Spleen (tissue), 11 donors: ENCODE measurements around the gene COL6A3. TPM values are rescaled to one million over a fixed set of nuclear protein-coding genes. Genes with fewer than 3 reads are reported as not detected.

Source experiments
- DNase-seq: peaks from one replicate; pipeline ENCODE4 v3.0.0-alpha.2; 2020
- H3K27ac ChIP-seq, 8 donors: fragments of 200-600 bp; sonication (generic) in 7 of 8; 1 replicate in 4 of 8; 2 replicates in 4 of 8; pipeline versions ENCODE4 v1.5.0 to v1.8.0; 2016 to 2021; ENCODE audit warnings: inconsistent platforms in 4 of 8, mild to moderate bottlenecking in 4 of 8, moderate library complexity in 1 of 8
- H3K27me3 ChIP-seq, 7 donors: fragments of 200-600 bp; sonication (generic) in 6 of 7; replicated peaks in 1 of 7; 1 replicate in 4 of 7; 2 replicates in 3 of 7; pipeline versions ENCODE4 v1.5.0 to v1.8.0; 2016 to 2021; ENCODE audit warnings: inconsistent platforms in 3 of 7, mild to moderate bottlenecking in 1 of 7
- H3K36me3 ChIP-seq, 6 donors: fragments of 200-600 bp; sonication (generic) in 5 of 6; 1 replicate in 4 of 6; 2 replicates in 2 of 6; pipeline versions ENCODE4 v1.5.0 to v1.8.0; 2016 to 2021; ENCODE audit warnings: inconsistent platforms in 2 of 6
- H3K4me1 ChIP-seq, 6 donors: fragments of 200-600 bp; sonication (generic) in 5 of 6; 1 replicate in 3 of 6; 2 replicates in 3 of 6; pipeline versions ENCODE4 v1.5.0 to v1.8.0; 2016 to 2021; ENCODE audit warnings: inconsistent platforms in 3 of 6
- H3K4me3 ChIP-seq, 8 donors: fragments of 200-600 bp; sonication (generic) in 7 of 8; 1 replicate in 4 of 8; 2 replicates in 4 of 8; pipeline versions ENCODE4 v1.5.0 to v1.8.0; 2016 to 2021; ENCODE audit warnings: inconsistent platforms in 4 of 8, mild to moderate bottlenecking in 4 of 8, moderate library complexity in 2 of 8
- H3K9me3 ChIP-seq, 8 donors: fragments of 200-600 bp; sonication (generic) in 7 of 8; 1 replicate in 4 of 8; 2 replicates in 4 of 8; pipeline versions ENCODE4 v1.5.0 to v1.8.0; 2016 to 2021; ENCODE audit warnings: inconsistent platforms in 4 of 8
- CTCF ChIP-seq, 11 experiments: fragments of 200-600 bp in 7 of 11; fragments of 450-650 bp in 4 of 11; sonication (generic) in 4 of 11; IDR thresholded peaks in 8 of 11; conservative IDR thresholded peaks in 3 of 11; 1 replicate in 7 of 11; 2 replicates in 4 of 11; pipeline versions ENCODE4 v1.4.0 to v1.8.0; 2016 to 2021; ENCODE audit warnings: antibody characterized with exemption in 11 of 11, inconsistent platforms in 4 of 11, mild to moderate bottlenecking in 1 of 11
- POLR2A ChIP-seq, 3 donors: fragments of 450-650 bp; IDR thresholded peaks; one replicate each; pipeline ENCODE4 v1.5.1; 2017; ENCODE audit warnings: antibody characterized with exemption in 3 of 3, mild to moderate bottlenecking in 1 of 3
- POLR2AphosphoS5 ChIP-seq, 3 donors: sonication (generic); formaldehyde crosslinking; IDR thresholded peaks; one replicate each; pipeline ENCODE4 v1.5.1; 2017; ENCODE audit warnings: antibody characterized with exemption in 3 of 3
- WGBS, 5 donors: extraction: QIAGEN DNeasy Blood & Tissue Kit in 3 of 5; methylation state at CpG; one replicate each; pipeline versions ENCODE4 v1.1.5 to v1.1.7; 2013 to 2018; 5-methylcytosine and 5-hydroxymethylcytosine counted together
- intact Hi-C: fragments of 100-400 bp; cut with DNase I; formaldehyde crosslinking; loops from one replicate; pipeline ENCODE4 v1.15.0; 2023; ENCODE audit warnings: low total_unique reads
- polyA plus RNA-seq, 3 donors: library from polyadenylated mRNA; stranded (reverse); fragments of 200-250 nt; gene quantifications; one replicate each; pipeline ENCODE4 v1.2.1, GENCODE V29; 2013
- total RNA-seq, 7 donors: library from RNA; depleted of rRNA in 3 of 7; stranded (reverse); fragments of >200 nt in 3 of 7; fragmentation: NEBNext Ultra II Directional in 4 of 7; extraction: Animal tissue kit (Norgen Biotek cat#: 25700) in 4 of 7; gene quantifications; one replicate each; pipeline versions ENCODE4 v1.1.0 to v1.2.1, GENCODE V29; 2016 to 2021
- donor health status: healthy with polysubstance abuse.
- donor health status: DM: no; HTN: no; CAD: no; lungs with moderate emphysema.
- donor health status: DM: no; HTN: no; CAD: no.
- donor health status: Bipolar disorder and iron deficiency.
- donor health status: healthy.
- donor health status: DM: no; HTN: no; CAD: no.
- donor health status: DM: yes; HTN: yes; CAD: no.

Gene COL6A3
- total and polyA plus RNA-seq, 10 donors = 8.3 to 146 (median 65.4) TPM

DNA sequence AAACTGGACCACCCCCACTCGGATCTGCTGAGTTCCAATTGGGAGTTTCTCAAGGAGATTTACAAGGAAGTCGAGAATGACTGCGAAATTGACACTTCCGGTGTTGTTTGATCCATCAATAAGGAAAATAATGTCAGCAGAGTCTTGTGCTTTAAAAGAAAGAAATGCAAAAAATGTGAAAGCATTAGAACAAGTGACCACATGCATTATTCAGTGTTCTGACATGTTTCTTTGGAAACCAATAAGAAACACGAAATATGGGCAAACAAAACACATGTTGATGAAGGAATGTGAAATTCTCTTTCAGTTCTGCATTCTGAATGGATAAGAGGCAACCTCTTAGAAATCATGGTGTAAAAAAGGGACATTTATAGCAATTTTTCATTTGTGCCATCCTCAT lies 25.9 kb downstream of the COL6A3 start:
- Histone ChIP-seq H3K36me3 (peaks cover 0 to 6% (median 0%) of the 10 kb centered on the region in 6 donors), H3K27ac (no peak overlapping the region), H3K4me1 (no peaks in the 10 kb centered on the region), H3K27me3 (peaks cover 0 to 7% (median 0%) of the 10 kb centered on the region in 7 donors), H3K9me3 (no peaks in the 10 kb centered on the region), H3K4me3 (no peak overlapping the region)
- WGBS, 5 donors = 75 to 91% (median 86%) methylated on average over 5 of the region's 5 CpGs
- no peak for TF ChIP-seq CTCF (IDR thresholded peaks at IDR 0.05 in 8 of 11, conservative IDR thresholded peaks at IDR 0.05 in 3 of 11)
- TF ChIP-seq POLR2A (IDR thresholded peaks at IDR 0.05) = no peak
- TF ChIP-seq POLR2AphosphoS5 (IDR thresholded peaks at IDR 0.05) = no peak
- intact Hi-C loops = no loop called here
- no peak for DNase-seq

DNA sequence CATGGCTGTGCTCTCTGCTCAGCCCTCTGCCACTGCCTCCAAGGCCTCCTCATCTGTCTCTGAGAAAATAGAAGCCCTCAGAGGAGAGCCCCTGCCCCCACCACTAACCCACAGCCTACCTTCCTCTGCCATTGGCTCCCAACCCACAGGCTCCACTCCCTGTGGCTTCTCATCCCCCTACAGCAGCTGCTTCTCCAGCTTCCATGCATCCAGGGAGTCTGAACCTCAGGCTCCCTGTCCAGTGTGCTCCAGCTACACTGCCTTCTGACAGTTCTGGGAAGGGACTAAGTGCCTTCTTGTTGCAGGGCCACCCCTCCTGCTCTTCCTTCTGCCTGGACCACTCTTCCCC lies 29.3 kb downstream of the COL6A3 start:
- no peak overlapping the region for H3K27ac ChIP-seq
- H3K27me3 ChIP-seq = peaks cover 0 to 7% (median 0%) of the 10 kb centered on the region in 7 donors
- peaks cover 0 to 6% (median 0%) of the 10 kb centered on the region in 6 donors for H3K36me3 ChIP-seq
- no peaks in the 10 kb centered on the region for H3K9me3 ChIP-seq
- intact Hi-C loops = no loop called here
- no peaks in the 10 kb centered on the region for H3K4me1 ChIP-seq
- no peak for DNase-seq
- no peak overlapping the region for H3K4me3 ChIP-seq
- TF ChIP-seq CTCF (IDR thresholded peaks at IDR 0.05 in 8 of 11, conservative IDR thresholded peaks at IDR 0.05 in 3 of 11) (no peak), POLR2A (IDR thresholded peaks at IDR 0.05) (no peak), POLR2AphosphoS5 (IDR thresholded peaks at IDR 0.05) (no peak)

DNA sequence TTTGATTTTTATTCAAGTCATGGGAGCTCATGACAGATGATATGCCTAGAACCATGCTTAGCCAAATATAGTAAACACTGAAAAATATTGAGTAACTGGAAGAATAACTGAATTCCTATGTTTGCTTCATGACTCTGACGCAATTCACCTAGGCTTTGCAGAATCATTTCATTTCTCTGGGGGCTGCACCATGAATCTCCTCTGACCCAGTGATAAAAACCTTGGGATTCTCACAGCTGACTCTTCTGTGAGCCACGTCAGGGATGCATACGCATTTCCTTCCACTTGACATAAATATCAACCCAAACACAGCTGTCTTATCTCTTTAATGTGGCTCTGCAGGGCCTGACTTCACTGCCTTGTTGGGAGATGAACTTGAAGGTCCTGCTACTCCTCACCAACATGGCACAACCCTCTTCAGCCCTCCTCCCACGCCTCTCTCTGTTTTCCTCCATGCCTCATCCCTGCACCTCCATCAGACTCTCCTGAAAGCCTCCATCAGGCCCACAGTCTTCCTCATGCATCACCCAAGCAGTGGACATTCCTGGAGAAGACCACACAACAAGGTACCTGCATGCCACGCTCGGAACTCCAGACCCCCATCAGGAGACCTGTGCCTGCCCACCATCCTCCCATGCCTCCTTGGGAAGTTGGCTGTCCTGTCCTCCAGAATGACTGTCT lies 29.8 kb downstream of the COL6A3 start:
- intact Hi-C loops = no loop called here
- no peak overlapping the region for H3K27ac ChIP-seq
- H3K4me3 ChIP-seq = no peak overlapping the region
- peaks cover 0 to 6% (median 0%) of the 10 kb centered on the region in 6 donors for H3K36me3 ChIP-seq
- TF ChIP-seq POLR2A (IDR thresholded peaks at IDR 0.05) (no peak), CTCF (IDR thresholded peaks at IDR 0.05 in 8 of 11, conservative IDR thresholded peaks at IDR 0.05 in 3 of 11) (no peak), POLR2AphosphoS5 (IDR thresholded peaks at IDR 0.05) (no peak)
- H3K27me3 ChIP-seq = peaks cover 0 to 7% (median 0%) of the 10 kb centered on the region in 7 donors
- H3K9me3 ChIP-seq = no peaks in the 10 kb centered on the region
- H3K4me1 ChIP-seq = no peaks in the 10 kb centered on the region
- no peak for DNase-seq
- 73 to 87% (median 77%) methylated on average over 5 to 6 of the region's 6 CpGs for WGBS, 5 donors

DNA sequence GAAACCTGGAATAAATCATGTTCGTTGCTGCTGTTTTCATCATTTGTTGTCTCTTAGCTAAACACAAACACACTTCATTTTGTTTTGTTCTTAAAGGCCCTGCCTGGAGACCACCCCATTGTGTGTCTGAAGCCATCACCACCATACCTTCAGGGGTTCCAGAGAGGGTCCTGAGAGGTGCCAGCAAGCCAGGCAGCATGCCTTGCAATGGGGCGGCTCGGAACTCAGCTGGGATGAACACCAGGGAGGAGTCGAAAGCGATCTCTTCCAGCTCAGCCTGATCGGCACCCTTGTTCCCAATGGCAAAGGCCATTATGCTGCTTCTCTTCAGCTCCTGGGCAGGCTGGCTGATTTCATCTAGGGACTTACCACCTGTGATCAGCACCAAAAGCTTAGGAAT lies 33.2 kb downstream of the COL6A3 start:
- DNase-seq = no peak
- intact Hi-C loops = no loop called here
- H3K27me3 ChIP-seq = peaks cover 0 to 7% (median 0%) of the 10 kb centered on the region in 7 donors
- no peak overlapping the region for H3K27ac ChIP-seq
- no peaks in the 10 kb centered on the region for H3K9me3 ChIP-seq
- TF ChIP-seq POLR2AphosphoS5 (IDR thresholded peaks at IDR 0.05) (no peak), POLR2A (IDR thresholded peaks at IDR 0.05) (no peak), CTCF (IDR thresholded peaks at IDR 0.05 in 8 of 11, conservative IDR thresholded peaks at IDR 0.05 in 3 of 11) (no peak)
- no peaks in the 10 kb centered on the region for H3K36me3 ChIP-seq
- H3K4me1 ChIP-seq = no peaks in the 10 kb centered on the region
- 86 to 93% (median 90%) methylated on average over 6 of the region's 6 CpGs for WGBS, 5 donors
- no peak overlapping the region for H3K4me3 ChIP-seq
